Endothelial cell of hepatic sinusoid (primary cell): ENCODE data around the gene TAS2R42.

Experiments used
- in situ Hi-C: cut with HindIII; loops from 2 replicates; pipeline ENCODE4 v1.10.0; 2017; ENCODE audit warnings: low sequenced_read_pairs

Gene TAS2R42

DNA sequence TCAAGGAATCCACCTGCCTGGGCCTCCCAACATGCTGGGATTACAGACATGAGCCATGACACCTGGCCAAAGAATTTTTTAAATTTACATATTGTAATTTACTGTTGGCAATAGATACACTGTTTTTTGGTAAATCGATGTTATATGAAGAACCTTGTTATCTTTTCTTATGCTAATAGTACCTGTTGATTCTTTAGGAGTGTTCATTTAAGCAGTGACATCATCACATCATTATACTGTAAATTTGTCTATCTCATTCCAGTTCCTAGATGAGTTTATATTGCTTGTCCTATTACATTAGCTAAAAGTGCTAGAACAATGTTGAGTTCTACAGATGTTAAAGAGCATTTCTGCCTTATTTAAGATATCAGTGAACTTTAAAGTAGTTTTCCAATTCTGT is 39.3 kb downstream of the TAS2R42 start:
- in situ Hi-C loops = no loop called here

DNA sequence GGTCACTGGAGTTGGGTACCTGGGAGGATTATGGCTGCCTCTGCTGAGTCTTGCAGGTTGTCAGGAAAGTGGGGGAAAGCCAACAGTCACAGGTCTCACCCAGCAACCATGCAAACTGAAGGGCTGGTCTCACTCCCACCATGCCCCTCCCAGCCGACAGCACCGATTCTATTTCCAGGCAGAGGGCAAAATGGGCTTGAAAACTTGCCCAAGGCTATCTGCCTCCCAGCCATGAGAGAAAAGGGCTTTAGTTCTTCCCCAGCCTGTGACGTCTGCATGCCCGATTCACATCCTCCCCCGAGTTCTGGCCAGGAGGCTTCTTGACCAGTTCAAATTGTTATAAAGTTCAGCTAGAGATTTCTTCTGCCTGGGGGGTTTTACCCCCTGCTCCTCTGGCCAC is 42.4 kb downstream of the TAS2R42 start:
- in situ Hi-C loops = no loop called here

DNA sequence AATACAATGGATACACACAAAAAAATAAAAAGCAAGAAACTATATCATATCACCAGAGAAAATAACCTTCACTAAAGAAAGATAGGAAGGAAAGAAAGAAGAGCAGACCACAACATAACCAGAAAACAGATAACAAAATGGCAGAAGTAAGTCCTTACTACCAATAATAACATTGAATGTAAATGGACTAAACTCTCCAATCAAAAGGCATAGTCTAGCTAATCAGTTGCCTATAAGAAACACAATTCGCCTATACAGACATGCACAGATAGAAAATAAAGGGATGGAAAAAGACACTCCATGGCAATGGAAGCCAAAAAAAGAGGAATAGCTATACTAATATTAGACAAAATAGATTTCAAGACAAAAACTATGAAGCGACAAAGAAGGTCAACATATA is 43.4 kb downstream of the TAS2R42 start:
- in situ Hi-C loops = no loop called here

DNA sequence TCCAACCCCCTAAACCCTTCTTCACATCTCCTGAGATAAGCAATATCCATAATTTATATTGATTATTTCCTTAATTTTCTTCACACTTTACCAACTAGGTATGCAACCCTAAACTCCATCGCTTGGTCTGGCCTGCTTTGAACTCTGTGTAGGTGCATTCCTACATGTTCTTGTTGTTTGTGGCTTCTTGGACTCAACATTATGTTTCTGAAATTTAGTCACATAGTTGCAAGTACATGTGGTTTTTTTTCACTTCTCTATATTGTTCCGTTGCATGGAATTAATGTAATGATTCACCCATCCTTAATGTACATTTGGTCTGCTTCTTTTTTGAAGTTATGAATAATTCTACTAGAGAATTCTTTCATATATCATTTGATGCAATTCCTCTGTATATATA is 50.7 kb downstream of the TAS2R42 start:
- in situ Hi-C loops = no loop called here
